GM13976 (cell line): ENCODE results near the gene CACNG4.

ENCODE experiments used
- DNase-seq: peaks from one replicate; pipeline ENCODE4 v3.0.0; 2012; ENCODE audit warnings: low spot score
- CTCF ChIP-seq: IDR thresholded peaks from 2 replicates; pipeline ENCODE4 v1.5.1; 2012; ENCODE audit warnings: borderline replicate concordance, mild to moderate bottlenecking; ENCODE audit not compliant: insufficient read depth; ENCODE audit errors: extremely low read depth, missing control alignments, control extremely low read depth
- in situ Hi-C: fragments of 300-500 bp; cut with MboI; formaldehyde crosslinking; loops from one replicate; pipeline ENCODE4 v1.12.0; 2022; ENCODE audit warnings: low sequenced_read_pairs, mixed read lengths, inconsistent platforms; ENCODE audit not compliant: unreplicated experiment

CACNG4 gene

GRCh38 chr17:67024736-67025135 lies 60.2 kb downstream of the CACNG4 start:
- no peak for DNase-seq
- no peak for TF ChIP-seq CTCF
- in situ Hi-C loops: no loop called here

GRCh38 chr17:67025216-67025792 lies 60.8 kb downstream of the CACNG4 start:
- in situ Hi-C loops: no loop called here
- DNase-seq: no peak
- TF ChIP-seq CTCF: no peak

- in situ Hi-C loops: no loop called here
- DNase-seq: no peak
- TF ChIP-seq CTCF: no peak
These were observed 61.8 kb downstream of the CACNG4 start for GRCh38 chr17:67026341-67026740.

- no peak for DNase-seq
These were observed 62.6 kb downstream of the CACNG4 start for GRCh38 chr17:67027031-67027628.

GRCh38 chr17:67030641-67031040 lies 66.1 kb downstream of the CACNG4 start:
- no peak for TF ChIP-seq CTCF
- DNase-seq: no peak
- in situ Hi-C loops: no loop called here

More at GRCh38 chr17:67027031-67027628, 62.6 kb downstream of the CACNG4 start:
- no peak for TF ChIP-seq CTCF
- in situ Hi-C loops: no loop called here

- in situ Hi-C loops: no loop called here
- no peak for TF ChIP-seq CTCF
- DNase-seq: no peak
These were observed 67.9 kb downstream of the CACNG4 start for GRCh38 chr17:67032382-67032781.

- no peak for TF ChIP-seq CTCF
- no peak for DNase-seq
- in situ Hi-C loops: no loop called here
These were observed 68.5 kb downstream of the CACNG4 start for GRCh38 chr17:67032985-67033384.
